HEK293 (cell line): ENCODE results near the gene SERPINB3.

Experiments used
- CTCF ChIA-PET: fragments of 350-600 bp; formaldehyde crosslinking; extraction: SDS; loops from one replicate; lab custom pipeline; 2021; ENCODE audit warnings: antibody characterized with exemption; lab: Yijun Ruan, JAX
- POLR2A ChIA-PET: fragments of 300-600 bp; formaldehyde crosslinking; extraction: SDS; loops from one replicate; lab custom pipeline; 2020; ENCODE audit warnings: antibody characterized with exemption, inconsistent platforms; lab: Yijun Ruan, JAX
- H3K27ac ChIP-seq: fragments of 200-500 bp; sonication (Bioruptor generic); 2 replicates; pipeline ENCODE4 v1.5.1; 2014; ENCODE audit warnings: low read depth, low read length, control low read depth, inconsistent platforms; ENCODE audit errors: extremely low read depth
- H3K36me3 ChIP-seq, 2 experiments: fragments of 200-500 bp in 1 of 2; sonication (Bioruptor generic) in 1 of 2; 1 replicate in 1 of 2; 2 replicates in 1 of 2; pipeline ENCODE4 v1.5.1; 2014 to 2017; ENCODE audit warnings: inconsistent platforms in 2 of 2, low read length in 2 of 2; ENCODE audit not compliant: control insufficient read depth in 2 of 2, insufficient read depth in 1 of 2
- H3K4me1 ChIP-seq: fragments of 200-500 bp; sonication (Bioruptor generic); 2 replicates; pipeline ENCODE4 v1.5.1; 2014; ENCODE audit warnings: mild to moderate bottlenecking, low read length, inconsistent platforms; ENCODE audit not compliant: control insufficient read depth, insufficient read depth
- H3K4me3 ChIP-seq: 2 replicates; pipeline ENCODE4 v1.5.1; 2011; ENCODE audit warnings: low read depth, mild to moderate bottlenecking, control low read depth, low read length, moderate library complexity
- H3K9me3 ChIP-seq: fragments of 200-500 bp; sonication (Bioruptor generic); 2 replicates; pipeline ENCODE4 v1.5.1; 2014; ENCODE audit warnings: low read depth, low read length, inconsistent platforms; ENCODE audit not compliant: control insufficient read depth, insufficient read depth
- HIC1 ChIP-seq: fragments of 450-650 bp; formaldehyde crosslinking; IDR thresholded peaks from 2 replicates; pipeline ENCODE4 v1.5.1; 2016; ENCODE audit warnings: missing biosample characterization, missing genetic modification characterization
- KLF10 ChIP-seq: fragments of 450-650 bp; IDR thresholded peaks from 2 replicates; pipeline ENCODE4 v1.5.1; 2018; ENCODE audit warnings: missing biosample characterization, mild to moderate bottlenecking, missing genetic modification characterization
- KLF7 ChIP-seq: fragments of 450-650 bp; formaldehyde crosslinking; IDR thresholded peaks from 2 replicates; pipeline ENCODE4 v1.5.1; 2016; ENCODE audit warnings: missing biosample characterization, missing genetic modification characterization, borderline replicate concordance
- PATZ1 ChIP-seq: fragments of 450-650 bp; formaldehyde crosslinking; IDR thresholded peaks from 2 replicates; pipeline ENCODE4 v1.5.1; 2016; ENCODE audit warnings: missing biosample characterization, missing genetic modification characterization
- PRDM6 ChIP-seq: fragments of 450-650 bp; formaldehyde crosslinking; IDR thresholded peaks from 2 replicates; pipeline ENCODE4 v1.5.1; 2017; ENCODE audit warnings: missing biosample characterization, missing genetic modification characterization
- SETDB1 ChIP-seq: IDR thresholded peaks from one replicate; pipeline ENCODE4 v1.6.1; 2017; ENCODE audit warnings: mild to moderate bottlenecking, low read length, moderate library complexity, mixed read lengths; ENCODE audit not compliant: insufficient read length
- SP3 ChIP-seq: fragments of 450-650 bp; formaldehyde crosslinking; IDR thresholded peaks from 2 replicates; pipeline ENCODE4 v1.5.1; 2016; ENCODE audit warnings: missing biosample characterization, missing genetic modification characterization
- TCF7L2 ChIP-seq: IDR thresholded peaks from 2 replicates; pipeline ENCODE4 v1.6.1; 2011; ENCODE audit warnings: low read depth, mild to moderate bottlenecking, inconsistent platforms, low read length, moderate library complexity, borderline replicate concordance
- TRIM28 ChIP-seq: IDR thresholded peaks from 2 replicates; pipeline ENCODE4 v1.6.1; 2011; ENCODE audit warnings: low read length, control low read depth, borderline replicate concordance
- ZNF155 ChIP-seq: fragments of 450-650 bp; formaldehyde crosslinking; IDR thresholded peaks from 2 replicates; pipeline ENCODE4 v1.5.1; 2016; ENCODE audit warnings: missing biosample characterization, missing genetic modification characterization
- ZNF16 ChIP-seq: fragments of 450-650 bp; formaldehyde crosslinking; IDR thresholded peaks from 2 replicates; pipeline ENCODE4 v1.5.1; 2016; ENCODE audit warnings: low read depth, missing biosample characterization, missing genetic modification characterization
- ZNF175 ChIP-seq: fragments of 450-650 bp; formaldehyde crosslinking; IDR thresholded peaks from 2 replicates; pipeline ENCODE4 v1.5.1; 2016; ENCODE audit warnings: missing biosample characterization, missing genetic modification characterization
- ZNF19 ChIP-seq: fragments of 450-650 bp; formaldehyde crosslinking; IDR thresholded peaks from 2 replicates; pipeline ENCODE4; 2016; ENCODE audit warnings: missing biosample characterization, missing genetic modification characterization, low read depth
- ZNF311 ChIP-seq: fragments of 450-650 bp; formaldehyde crosslinking; IDR thresholded peaks from 2 replicates; pipeline ENCODE4 v1.5.1; 2017; ENCODE audit warnings: missing biosample characterization, missing genetic modification characterization, borderline replicate concordance
- ZNF510 ChIP-seq: fragments of 450-650 bp; formaldehyde crosslinking; IDR thresholded peaks from 2 replicates; pipeline ENCODE4 v1.5.1; 2018; ENCODE audit warnings: mild to moderate bottlenecking, missing genetic modification characterization, missing biosample characterization; ENCODE audit not compliant: insufficient replicate concordance
- ZNF521 ChIP-seq: fragments of 450-650 bp; formaldehyde crosslinking; IDR thresholded peaks from 2 replicates; pipeline ENCODE4 v1.5.1; 2017; ENCODE audit warnings: missing biosample characterization, mild to moderate bottlenecking, missing genetic modification characterization
- ZNF560 ChIP-seq: fragments of 450-650 bp; formaldehyde crosslinking; IDR thresholded peaks from 2 replicates; pipeline ENCODE4 v1.5.1; 2017; ENCODE audit warnings: missing biosample characterization, missing genetic modification characterization, borderline replicate concordance
- ZNF580 ChIP-seq: fragments of 450-650 bp; formaldehyde crosslinking; IDR thresholded peaks from 2 replicates; pipeline ENCODE4 v1.5.1; 2016; ENCODE audit warnings: missing biosample characterization, missing genetic modification characterization
- ZNF629 ChIP-seq: fragments of 450-650 bp; formaldehyde crosslinking; IDR thresholded peaks from 2 replicates; pipeline ENCODE4 v1.5.1; 2017; ENCODE audit warnings: missing biosample characterization, missing genetic modification characterization
- ZNF645 ChIP-seq: fragments of 450-650 bp; formaldehyde crosslinking; IDR thresholded peaks from 2 replicates; pipeline ENCODE4; 2016; ENCODE audit warnings: missing biosample characterization, missing genetic modification characterization
- ZNF658 ChIP-seq: fragments of 450-650 bp; formaldehyde crosslinking; IDR thresholded peaks from 2 replicates; pipeline ENCODE4; 2016; ENCODE audit warnings: missing biosample characterization, missing genetic modification characterization
- ZNF670 ChIP-seq: fragments of 450-650 bp; formaldehyde crosslinking; IDR thresholded peaks from 2 replicates; pipeline ENCODE4 v1.5.1; 2016; ENCODE audit warnings: missing biosample characterization, missing genetic modification characterization, low read depth
- ZNF830 ChIP-seq: fragments of 450-650 bp; IDR thresholded peaks from 2 replicates; pipeline ENCODE4 v1.5.0; 2018; ENCODE audit warnings: missing biosample characterization, missing genetic modification characterization, low read depth, mild to moderate bottlenecking, moderate library complexity
- ZNF843 ChIP-seq: fragments of 450-650 bp; formaldehyde crosslinking; IDR thresholded peaks from 2 replicates; pipeline ENCODE4 v1.5.1; 2016; ENCODE audit warnings: missing biosample characterization, missing genetic modification characterization
- ZSCAN18 ChIP-seq: fragments of 450-650 bp; formaldehyde crosslinking; IDR thresholded peaks from 2 replicates; pipeline ENCODE4 v1.5.1; 2016; ENCODE audit warnings: missing biosample characterization, missing genetic modification characterization
- ZXDB ChIP-seq: fragments of 450-650 bp; formaldehyde crosslinking; IDR thresholded peaks from 2 replicates; pipeline ENCODE4 v1.5.1; 2016; ENCODE audit warnings: missing biosample characterization, missing genetic modification characterization

Gene SERPINB3

GRCh38 chr18:63619661-63620060 lies 42.0 kb downstream of the SERPINB3 start:
- Histone ChIP-seq H3K36me3 (no peaks in the 10 kb centered on the region), H3K9me3 (no peaks in the 10 kb centered on the region; the same call in 1 of the 2 replicates), H3K4me1 (peaks cover 13% of the 10 kb centered on the region; the same call in 1 of the 2 replicates), H3K27ac (no peak overlapping the region), H3K4me3 (no peak overlapping the region)
- TF ChIP-seq ZNF560 (tag by site-specific recombination) (no peak), ZNF658 (tag by site-specific recombination) (no peak), ZSCAN18 (tag by site-specific recombination) (no peak), ZNF645 (tag by site-specific recombination) (no peak), ZNF521 (tag by site-specific recombination) (no peak), ZNF580 (tag by site-specific recombination) (no peak), ZNF175 (tag by site-specific recombination) (no peak), TRIM28 (no peak), TCF7L2 (no peak), ZNF155 (no peak), SP3 (tag by site-specific recombination) (no peak), PATZ1 (tag by site-specific recombination) (no peak), KLF10 (tag by site-specific recombination) (no peak), ZNF629 (tag by site-specific recombination) (no peak), ZNF830 (tag by site-specific recombination) (no peak), ZNF843 (tag by site-specific recombination) (no peak), ZNF19 (tag by site-specific recombination) (no peak), ZXDB (no peak), ZNF510 (tag by site-specific recombination) (no peak), PRDM6 (tag by site-specific recombination) (no peak)
- CTCF ChIA-PET = interaction anchor here (0.6 kb wide), 1 partner anchor 52 kb away, joined by 3 read pairs; no protein-coding TSS in a partner anchor
- POLR2A ChIA-PET = no interaction called here

GRCh38 chr18:63617915-63618234 lies 43.8 kb downstream of the SERPINB3 start:
- Histone ChIP-seq H3K4me1 (peaks cover 13% of the 10 kb centered on the region; the same call in 1 of the 2 replicates), H3K4me3 (no peak overlapping the region), H3K36me3 (no peaks in the 10 kb centered on the region), H3K27ac (no peak overlapping the region), H3K9me3 (no peaks in the 10 kb centered on the region)
- POLR2A ChIA-PET = no interaction called here
- CTCF ChIA-PET = interaction anchor here (0.6 kb wide), 1 partner anchor 42 kb away, joined by 3 read pairs; no protein-coding TSS in a partner anchor
- TF ChIP-seq KLF7 = no peak
- no peak for TF ChIP-seq ZNF670
- no peak for TF ChIP-seq ZNF311 (tag by site-specific recombination)
- TF ChIP-seq ZNF580 (tag by site-specific recombination) = no peak
- no peak for TF ChIP-seq ZNF16
- TF ChIP-seq HIC1 (tag by site-specific recombination) = no peak
- no peak for TF ChIP-seq SETDB1
